Measurements from ENCODE around the gene ADARB2.
"Not testable (repeated sequence)": the region's sequence is repeated elsewhere in the genome, so short reads cannot be mapped to it uniquely, and the experiment has no call there.

Gene ADARB2

GRCh38 chr10:1402016-1402770, 335.1 kb downstream of the ADARB2 start:
- DNase-seq: no peak

GRCh38 chr10:1401071-1401965, 336.0 kb downstream of the ADARB2 start:
- DNase-seq: no peak

- no peak for DNase-seq
These were observed 336.9 kb downstream of the ADARB2 start for GRCh38 chr10:1400101-1401070.

- DNase-seq: no peak
These were observed 337.8 kb downstream of the ADARB2 start for GRCh38 chr10:1399431-1400100.

- DNase-seq: no peak
These were observed 338.5 kb downstream of the ADARB2 start for GRCh38 chr10:1398626-1399410.

GRCh38 chr10:1398116-1398515, 339.2 kb downstream of the ADARB2 start:
- not testable (repeated sequence) for DNase-seq

- no peak for DNase-seq
These were observed 341.1 kb downstream of the ADARB2 start for GRCh38 chr10:1396297-1396635.

- DNase-seq: no peak
These were observed 341.6 kb downstream of the ADARB2 start for GRCh38 chr10:1395481-1396296.

GRCh38 chr10:1395025-1395480, 342.3 kb downstream of the ADARB2 start:
- no peak for DNase-seq

GRCh38 chr10:1394155-1394912, 343.0 kb downstream of the ADARB2 start:
- DNase-seq: no peak

- DNase-seq: no peak
These were observed 343.8 kb downstream of the ADARB2 start for GRCh38 chr10:1393481-1393880.

GRCh38 chr10:1392127-1392526, 345.2 kb downstream of the ADARB2 start:
- no peak for DNase-seq

GRCh38 chr10:1390200-1390599, 347.1 kb downstream of the ADARB2 start:
- no peak for DNase-seq

GRCh38 chr10:1384026-1384425, 353.3 kb downstream of the ADARB2 start:
- DNase-seq: no peak

GRCh38 chr10:1382711-1383110, 354.6 kb downstream of the ADARB2 start:
- no peak for DNase-seq

GRCh38 chr10:1381339-1381738, 356.0 kb downstream of the ADARB2 start:
- DNase-seq: no peak

GRCh38 chr10:1380088-1380671, 357.1 kb downstream of the ADARB2 start:
- DNase-seq: no peak

- DNase-seq: no peak
These were observed 357.7 kb downstream of the ADARB2 start for GRCh38 chr10:1379601-1380000.

- DNase-seq: no peak
These were observed 358.9 kb downstream of the ADARB2 start for GRCh38 chr10:1378473-1378872.
